Spleen (tissue), 11 donors: ENCODE measurements around the gene AP5M1. TPM values are rescaled to one million over a fixed set of nuclear protein-coding genes. Genes with fewer than 3 reads are reported as not detected.
"Not testable (repeated sequence)": the region's sequence is repeated elsewhere in the genome, so short reads cannot be mapped to it uniquely, and the experiment has no call there.

ENCODE experiments used
- DNase-seq: peaks from one replicate; pipeline ENCODE4 v3.0.0-alpha.2; 2020
- H3K27ac ChIP-seq, 8 donors: fragments of 200-600 bp; sonication (generic) in 7 of 8; 1 replicate in 4 of 8; 2 replicates in 4 of 8; pipeline versions ENCODE4 v1.5.0 to v1.8.0; 2016 to 2021; ENCODE audit warnings: inconsistent platforms in 4 of 8, mild to moderate bottlenecking in 4 of 8, moderate library complexity in 1 of 8
- H3K27me3 ChIP-seq, 7 donors: fragments of 200-600 bp; sonication (generic) in 6 of 7; replicated peaks in 1 of 7; 1 replicate in 4 of 7; 2 replicates in 3 of 7; pipeline versions ENCODE4 v1.5.0 to v1.8.0; 2016 to 2021; ENCODE audit warnings: inconsistent platforms in 3 of 7, mild to moderate bottlenecking in 1 of 7
- H3K36me3 ChIP-seq, 6 donors: fragments of 200-600 bp; sonication (generic) in 5 of 6; 1 replicate in 4 of 6; 2 replicates in 2 of 6; pipeline versions ENCODE4 v1.5.0 to v1.8.0; 2016 to 2021; ENCODE audit warnings: inconsistent platforms in 2 of 6
- H3K4me1 ChIP-seq, 6 donors: fragments of 200-600 bp; sonication (generic) in 5 of 6; 1 replicate in 3 of 6; 2 replicates in 3 of 6; pipeline versions ENCODE4 v1.5.0 to v1.8.0; 2016 to 2021; ENCODE audit warnings: inconsistent platforms in 3 of 6
- H3K4me3 ChIP-seq, 8 donors: fragments of 200-600 bp; sonication (generic) in 7 of 8; 1 replicate in 4 of 8; 2 replicates in 4 of 8; pipeline versions ENCODE4 v1.5.0 to v1.8.0; 2016 to 2021; ENCODE audit warnings: inconsistent platforms in 4 of 8, mild to moderate bottlenecking in 4 of 8, moderate library complexity in 2 of 8
- H3K9me3 ChIP-seq, 8 donors: fragments of 200-600 bp; sonication (generic) in 7 of 8; 1 replicate in 4 of 8; 2 replicates in 4 of 8; pipeline versions ENCODE4 v1.5.0 to v1.8.0; 2016 to 2021; ENCODE audit warnings: inconsistent platforms in 4 of 8
- POLR2A ChIP-seq, 3 donors: fragments of 450-650 bp; IDR thresholded peaks; one replicate each; pipeline ENCODE4 v1.5.1; 2017; ENCODE audit warnings: antibody characterized with exemption in 3 of 3, mild to moderate bottlenecking in 1 of 3
- POLR2AphosphoS5 ChIP-seq, 3 donors: sonication (generic); formaldehyde crosslinking; IDR thresholded peaks; one replicate each; pipeline ENCODE4 v1.5.1; 2017; ENCODE audit warnings: antibody characterized with exemption in 3 of 3
- WGBS, 5 donors: extraction: QIAGEN DNeasy Blood & Tissue Kit in 3 of 5; methylation state at CpG; one replicate each; pipeline versions ENCODE4 v1.1.5 to v1.1.7; 2013 to 2018; 5-methylcytosine and 5-hydroxymethylcytosine counted together
- intact Hi-C: fragments of 100-400 bp; cut with DNase I; formaldehyde crosslinking; loops from one replicate; pipeline ENCODE4 v1.15.0; 2023; ENCODE audit warnings: low total_unique reads
- polyA plus RNA-seq, 3 donors: library from polyadenylated mRNA; stranded (reverse); fragments of 200-250 nt; gene quantifications; one replicate each; pipeline ENCODE4 v1.2.1, GENCODE V29; 2013
- total RNA-seq, 7 donors: library from RNA; depleted of rRNA in 3 of 7; stranded (reverse); fragments of >200 nt in 3 of 7; fragmentation: NEBNext Ultra II Directional in 4 of 7; extraction: Animal tissue kit (Norgen Biotek cat#: 25700) in 4 of 7; gene quantifications; one replicate each; pipeline versions ENCODE4 v1.1.0 to v1.2.1, GENCODE V29; 2016 to 2021
- TF ChIP-seq, protein P1 (sequence below), 11 experiments: fragments of 200-600 bp in 7 of 11; fragments of 450-650 bp in 4 of 11; sonication (generic) in 4 of 11; IDR thresholded peaks in 8 of 11; conservative IDR thresholded peaks in 3 of 11; 1 replicate in 7 of 11; 2 replicates in 4 of 11; pipeline versions ENCODE4 v1.4.0 to v1.8.0; 2016 to 2021; ENCODE audit warnings: antibody characterized with exemption in 11 of 11, inconsistent platforms in 4 of 11, mild to moderate bottlenecking in 1 of 11
- donor health status: healthy with polysubstance abuse.
- donor health status: DM: no; HTN: no; CAD: no; lungs with moderate emphysema.
- donor health status: DM: no; HTN: no; CAD: no.
- donor health status: Bipolar disorder and iron deficiency.
- donor health status: healthy.
- donor health status: DM: no; HTN: no; CAD: no.
- donor health status: DM: yes; HTN: yes; CAD: no.

The AP5M1 gene
- total and polyA plus RNA-seq, 10 donors: 6.1 to 47.9 (median 39.9) TPM

DNA sequence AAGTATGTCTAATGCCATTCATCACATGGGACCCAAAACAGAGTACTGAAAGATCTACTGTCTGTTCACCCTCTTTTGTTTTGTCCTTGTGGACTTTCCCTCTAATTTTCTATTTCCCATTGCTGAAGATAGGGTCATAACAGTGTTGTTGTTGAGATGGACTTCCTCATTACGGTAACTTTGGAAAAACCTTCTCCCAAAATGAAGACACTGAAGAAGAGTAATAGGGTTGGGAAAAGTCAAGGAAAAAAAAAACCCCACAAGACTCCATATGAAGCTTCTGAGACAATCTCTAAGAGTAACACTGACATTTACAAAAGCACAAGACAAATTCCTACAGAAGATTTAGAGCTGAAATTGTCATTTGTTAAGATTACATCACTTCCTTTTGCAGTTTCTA, 36.8 kb upstream of the AP5M1 start:
- H3K27me3 ChIP-seq: no peaks in the 10 kb centered on the region

DNA sequence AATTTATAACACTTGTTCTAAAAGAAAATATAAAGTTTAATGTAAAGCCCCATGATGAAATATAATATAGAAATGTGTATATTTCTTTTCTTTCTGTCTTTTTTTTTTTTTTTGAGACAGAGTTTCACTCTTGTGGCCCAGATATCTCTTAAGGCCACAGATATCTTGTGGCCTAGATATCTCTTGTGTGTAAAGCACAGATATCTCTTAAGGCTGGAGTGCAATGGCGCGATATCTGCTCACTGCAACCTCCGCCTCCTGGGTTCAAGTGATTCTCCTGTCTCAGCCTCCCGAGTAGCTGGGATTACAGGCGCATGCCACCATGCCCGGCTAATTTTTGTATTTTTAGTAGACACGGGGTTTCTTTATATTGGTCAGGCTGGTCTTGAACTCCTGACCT, 28.7 kb upstream of the AP5M1 start:
- H3K27me3 ChIP-seq, DNase-seq, H3K4me1 ChIP-seq, H3K27ac ChIP-seq, H3K9me3 ChIP-seq, H3K4me3 ChIP-seq, intact Hi-C loops: not testable (repeated sequence)
- H3K36me3 ChIP-seq: peaks cover 0 to 99% (median 11%) of the 10 kb centered on the region in 6 donors
- WGBS, 5 donors: 93 to 98% (median 96%) methylated on average over 7 of the region's 7 CpGs

More for the DNA sequence above, 36.8 kb upstream of the AP5M1 start:
- Histone ChIP-seq H3K36me3 (peaks cover 5 to 97% (median 52%) of the 10 kb centered on the region in 6 donors), H3K9me3 (peaks cover 0 to 7% (median 3%) of the 10 kb centered on the region in 8 donors), H3K4me3 (no peak overlapping the region), H3K4me1 (no peaks in the 10 kb centered on the region), H3K27ac (no peak overlapping the region)
- TF ChIP-seq, protein P1, sequence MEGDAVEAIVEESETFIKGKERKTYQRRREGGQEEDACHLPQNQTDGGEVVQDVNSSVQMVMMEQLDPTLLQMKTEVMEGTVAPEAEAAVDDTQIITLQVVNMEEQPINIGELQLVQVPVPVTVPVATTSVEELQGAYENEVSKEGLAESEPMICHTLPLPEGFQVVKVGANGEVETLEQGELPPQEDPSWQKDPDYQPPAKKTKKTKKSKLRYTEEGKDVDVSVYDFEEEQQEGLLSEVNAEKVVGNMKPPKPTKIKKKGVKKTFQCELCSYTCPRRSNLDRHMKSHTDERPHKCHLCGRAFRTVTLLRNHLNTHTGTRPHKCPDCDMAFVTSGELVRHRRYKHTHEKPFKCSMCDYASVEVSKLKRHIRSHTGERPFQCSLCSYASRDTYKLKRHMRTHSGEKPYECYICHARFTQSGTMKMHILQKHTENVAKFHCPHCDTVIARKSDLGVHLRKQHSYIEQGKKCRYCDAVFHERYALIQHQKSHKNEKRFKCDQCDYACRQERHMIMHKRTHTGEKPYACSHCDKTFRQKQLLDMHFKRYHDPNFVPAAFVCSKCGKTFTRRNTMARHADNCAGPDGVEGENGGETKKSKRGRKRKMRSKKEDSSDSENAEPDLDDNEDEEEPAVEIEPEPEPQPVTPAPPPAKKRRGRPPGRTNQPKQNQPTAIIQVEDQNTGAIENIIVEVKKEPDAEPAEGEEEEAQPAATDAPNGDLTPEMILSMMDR (IDR thresholded peaks at IDR 0.05 in 8 of 11, conservative IDR thresholded peaks at IDR 0.05 in 3 of 11): no peak
- TF ChIP-seq POLR2A (IDR thresholded peaks at IDR 0.05): no peak
- TF ChIP-seq POLR2AphosphoS5 (IDR thresholded peaks at IDR 0.05): no peak
- 49 to 90% (median 79%) methylated on average over 1 of the region's 1 CpG for WGBS, 5 donors
- DNase-seq: no peak
- intact Hi-C loops: no loop called here

DNA sequence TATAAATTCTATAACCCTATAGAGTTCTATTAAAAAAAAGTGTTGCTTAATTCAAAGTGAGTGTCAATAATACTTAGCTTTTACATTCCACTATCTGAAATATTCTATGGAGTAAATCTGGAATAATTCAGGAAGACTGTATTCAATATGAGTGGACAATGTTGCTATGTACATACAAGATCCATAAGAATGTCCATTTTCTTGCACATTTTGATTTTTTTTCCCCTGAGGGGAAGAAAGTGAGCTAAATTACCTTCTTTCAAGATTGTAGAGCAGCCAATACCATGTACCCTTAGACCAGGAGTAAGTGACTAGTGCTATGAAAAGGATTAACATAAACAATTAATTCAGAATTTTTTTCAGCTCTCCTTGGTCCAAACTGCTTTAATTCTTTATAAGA, 25.5 kb upstream of the AP5M1 start:
- no peaks in the 10 kb centered on the region for H3K27me3 ChIP-seq
- peaks cover 0 to 10% (median 0%) of the 10 kb centered on the region in 6 donors for H3K4me1 ChIP-seq
- no peak overlapping the region for H3K27ac ChIP-seq
- no peak overlapping the region for H3K4me3 ChIP-seq
- intact Hi-C loops: no loop called here
- H3K9me3 ChIP-seq: no peaks in the 10 kb centered on the region
- H3K36me3 ChIP-seq: peaks cover 0 to 91% (median 5%) of the 10 kb centered on the region in 6 donors
- TF ChIP-seq POLR2AphosphoS5 (IDR thresholded peaks at IDR 0.05): no peak
- TF ChIP-seq, protein P1 (IDR thresholded peaks at IDR 0.05 in 8 of 11, conservative IDR thresholded peaks at IDR 0.05 in 3 of 11): no peak
- DNase-seq: no peak

DNA sequence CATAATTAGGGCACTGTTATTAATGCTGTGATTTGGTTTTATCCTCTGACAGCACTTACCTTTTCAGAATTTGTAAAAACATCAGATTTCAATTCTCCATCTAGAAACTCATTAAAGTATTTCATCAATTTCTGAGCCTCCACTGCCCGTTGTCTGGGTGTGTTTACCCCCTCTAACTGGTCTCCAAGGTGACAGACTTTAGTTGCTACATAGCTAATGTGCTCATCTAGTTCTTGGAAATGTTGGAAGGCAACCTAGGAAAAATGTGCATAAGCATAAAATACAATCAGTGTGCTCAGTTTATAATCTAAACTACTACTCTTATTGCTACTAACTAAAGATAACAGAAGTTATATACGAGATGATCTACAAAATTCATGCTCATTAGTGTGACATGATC, 24.7 kb upstream of the AP5M1 start:
- Histone ChIP-seq H3K4me3 (no peak overlapping the region), H3K36me3 (peaks cover 0 to 83% (median 2%) of the 10 kb centered on the region in 6 donors), H3K9me3 (no peaks in the 10 kb centered on the region), H3K27me3 (no peaks in the 10 kb centered on the region), H3K4me1 (peaks cover 0 to 10% (median 0%) of the 10 kb centered on the region in 6 donors), H3K27ac (no peak overlapping the region)
- intact Hi-C loops: no loop called here
- no peak for DNase-seq
- TF ChIP-seq POLR2AphosphoS5 (IDR thresholded peaks at IDR 0.05) (no peak), POLR2A (IDR thresholded peaks at IDR 0.05) (no peak)
- TF ChIP-seq, protein P1 (IDR thresholded peaks at IDR 0.05 in 8 of 11, conservative IDR thresholded peaks at IDR 0.05 in 3 of 11): no peak
- 75 to 90% (median 77%) methylated on average over 2 of the region's 2 CpGs for WGBS, 5 donors

DNA sequence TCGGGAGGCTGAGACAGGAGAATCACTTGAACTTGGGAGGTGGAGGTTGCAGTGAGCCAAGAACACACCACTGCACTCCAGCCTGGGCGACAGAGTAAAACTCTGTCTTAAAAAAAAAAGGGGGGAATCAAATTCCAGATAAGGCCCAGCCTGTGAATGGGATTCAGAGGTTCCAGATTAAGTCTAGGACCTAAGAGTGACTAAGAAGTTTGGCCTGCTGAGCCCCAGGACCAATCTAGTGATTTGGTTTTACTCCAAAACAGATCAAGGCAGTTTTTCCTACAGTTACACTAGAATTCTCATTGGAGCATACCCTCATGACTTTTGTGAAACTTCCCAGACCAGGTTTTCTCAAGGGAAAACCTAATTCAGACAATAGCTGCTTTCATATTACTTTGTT, 22.8 kb upstream of the AP5M1 start:
- Histone ChIP-seq H3K36me3 (peaks cover 0 to 65% (median 1%) of the 10 kb centered on the region in 6 donors), H3K27me3 (no peaks in the 10 kb centered on the region), H3K4me1 (peaks cover 0 to 15% (median 1%) of the 10 kb centered on the region in 6 donors), H3K9me3 (no peaks in the 10 kb centered on the region), H3K4me3 (no peak overlapping the region), H3K27ac (no peak overlapping the region)
- 91 to 96% (median 95%) methylated on average over 2 of the region's 2 CpGs for WGBS, 5 donors
- intact Hi-C loops: no loop called here
- DNase-seq: no peak
- TF ChIP-seq POLR2AphosphoS5 (IDR thresholded peaks at IDR 0.05) (no peak), POLR2A (IDR thresholded peaks at IDR 0.05) (no peak)
- TF ChIP-seq, protein P1 (IDR thresholded peaks at IDR 0.05 in 8 of 11, conservative IDR thresholded peaks at IDR 0.05 in 3 of 11): no peak
